ENCODE measurements around the gene TMEM144. TPM values are rescaled to one million over a fixed set of nuclear protein-coding genes. Genes with fewer than 3 reads are reported as not detected.

The TMEM144 gene
- 10 to 100 TPM in 2 of 4 donors, 1 to 10 TPM in 2; 5.6 to 15.4 (median 10.4) TPM for total RNA-seq

DNA sequence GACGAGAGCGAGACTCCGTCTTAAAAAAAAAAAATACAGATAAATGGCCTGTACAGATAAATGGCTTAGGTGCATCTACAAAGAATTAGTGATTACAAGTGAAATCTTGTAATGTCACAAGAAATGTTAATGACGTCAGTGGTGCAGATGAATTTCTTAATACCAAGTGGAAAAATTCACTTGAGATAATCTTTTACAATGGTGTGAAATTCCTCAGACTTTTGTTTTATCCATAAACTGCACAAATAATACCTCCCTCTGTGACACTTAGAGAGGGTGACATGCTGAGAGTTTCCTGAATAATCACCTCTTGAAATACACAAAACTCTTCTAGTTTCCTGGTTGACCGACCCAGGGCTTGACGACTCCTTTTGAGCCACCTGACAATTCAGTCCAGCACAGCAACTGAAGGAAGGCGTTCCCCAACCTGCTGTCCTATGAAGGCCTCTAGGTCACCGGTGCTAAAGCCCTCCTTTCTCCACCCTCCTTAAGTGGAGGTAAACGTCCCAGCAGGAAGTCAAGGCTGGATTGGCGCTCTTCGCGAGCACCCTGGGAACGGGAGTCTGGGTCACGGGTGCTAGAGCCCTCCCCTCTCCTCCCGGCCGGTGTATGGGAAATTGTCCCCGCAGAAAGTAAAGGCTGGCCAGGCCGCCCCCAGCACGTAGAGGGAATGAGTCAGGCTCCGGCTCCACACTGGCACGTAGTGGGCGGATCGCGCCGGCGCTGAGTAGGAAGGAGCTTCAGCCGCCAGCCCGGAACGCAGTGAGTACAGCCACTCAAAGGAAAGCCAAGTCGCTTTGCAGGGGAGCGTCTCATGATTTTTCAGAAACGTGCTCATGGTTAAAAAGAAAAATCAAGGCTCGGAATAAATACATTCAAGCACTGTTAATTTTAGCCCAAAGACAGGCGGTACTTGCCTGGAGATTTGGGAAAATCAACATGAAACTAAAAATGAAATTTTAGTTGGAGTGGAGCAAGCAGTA, at the start of gene TMEM144:
TMEM144 (plus strand) TSS at position 662 of the 983 bp plus-strand sequence. CDS start 2,182 bp downstream, outside the sequence.
- ATAC-seq (ENCODE audit: low FRiP score): peak; percentile 100
- TF ChIP-seq, protein P1, sequence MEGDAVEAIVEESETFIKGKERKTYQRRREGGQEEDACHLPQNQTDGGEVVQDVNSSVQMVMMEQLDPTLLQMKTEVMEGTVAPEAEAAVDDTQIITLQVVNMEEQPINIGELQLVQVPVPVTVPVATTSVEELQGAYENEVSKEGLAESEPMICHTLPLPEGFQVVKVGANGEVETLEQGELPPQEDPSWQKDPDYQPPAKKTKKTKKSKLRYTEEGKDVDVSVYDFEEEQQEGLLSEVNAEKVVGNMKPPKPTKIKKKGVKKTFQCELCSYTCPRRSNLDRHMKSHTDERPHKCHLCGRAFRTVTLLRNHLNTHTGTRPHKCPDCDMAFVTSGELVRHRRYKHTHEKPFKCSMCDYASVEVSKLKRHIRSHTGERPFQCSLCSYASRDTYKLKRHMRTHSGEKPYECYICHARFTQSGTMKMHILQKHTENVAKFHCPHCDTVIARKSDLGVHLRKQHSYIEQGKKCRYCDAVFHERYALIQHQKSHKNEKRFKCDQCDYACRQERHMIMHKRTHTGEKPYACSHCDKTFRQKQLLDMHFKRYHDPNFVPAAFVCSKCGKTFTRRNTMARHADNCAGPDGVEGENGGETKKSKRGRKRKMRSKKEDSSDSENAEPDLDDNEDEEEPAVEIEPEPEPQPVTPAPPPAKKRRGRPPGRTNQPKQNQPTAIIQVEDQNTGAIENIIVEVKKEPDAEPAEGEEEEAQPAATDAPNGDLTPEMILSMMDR (IDR thresholded peaks at IDR 0.05): no peak
- peak; percentile 76 for DNase-seq (ENCODE audit: low spot score)

DNA sequence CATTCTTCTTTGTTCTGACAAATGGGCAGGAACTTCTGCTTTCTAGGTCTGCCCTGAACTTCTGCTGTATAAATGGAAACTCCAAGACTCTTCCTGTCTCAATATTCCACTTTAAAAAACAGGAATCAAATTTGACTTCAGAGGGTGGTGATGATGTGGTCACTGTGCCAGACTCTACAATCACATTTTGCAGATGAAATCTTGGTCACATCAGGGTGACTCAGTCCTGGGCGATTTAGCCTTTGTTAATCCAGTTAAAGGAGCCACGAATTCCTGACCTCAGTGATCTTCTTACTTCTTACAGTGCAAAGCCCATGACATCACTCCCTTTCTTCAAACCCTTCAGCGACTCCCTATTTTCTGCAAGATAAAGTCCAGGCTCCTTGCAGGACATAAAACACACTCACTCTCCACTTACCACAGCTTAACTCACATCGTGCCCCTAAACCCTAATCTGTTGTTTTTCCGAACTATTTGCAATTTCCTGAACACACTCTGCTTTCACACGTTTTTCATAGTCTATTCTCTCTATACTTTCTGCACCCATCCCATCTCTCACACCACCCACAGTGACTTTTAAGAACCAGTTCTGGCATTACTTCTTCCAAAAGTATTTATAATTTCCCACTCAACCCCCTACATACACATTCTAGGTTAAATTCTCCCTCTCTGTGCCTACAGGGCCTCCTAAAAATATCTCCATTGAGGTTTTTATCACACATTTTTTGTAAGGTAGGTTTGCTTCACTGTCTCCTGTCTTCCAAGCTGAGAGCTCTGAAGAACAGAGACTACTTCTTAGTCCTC, 48.5 kb upstream of the TMEM144 start:
- ATAC-seq (ENCODE audit: low FRiP score): peak; percentile 87
- TF ChIP-seq, protein P1 (IDR thresholded peaks at IDR 0.05): no peak
- no peak for DNase-seq (ENCODE audit: low spot score)

- DNase-seq (ENCODE audit: low spot score) (no peak), ATAC-seq (ENCODE audit: low FRiP score) (no peak)
- TF ChIP-seq, protein P1 (IDR thresholded peaks at IDR 0.05): no peak
Observed at GRCh38 chr4:158162631-158163030, 47.7 kb upstream of the TMEM144 start.

- no peak for DNase-seq (ENCODE audit: low spot score)
- ATAC-seq (ENCODE audit: low FRiP score): no peak
- TF ChIP-seq, protein P1 (IDR thresholded peaks at IDR 0.05): no peak
Observed at GRCh38 chr4:158163941-158164767, 46.1 kb upstream of the TMEM144 start.

DNA sequence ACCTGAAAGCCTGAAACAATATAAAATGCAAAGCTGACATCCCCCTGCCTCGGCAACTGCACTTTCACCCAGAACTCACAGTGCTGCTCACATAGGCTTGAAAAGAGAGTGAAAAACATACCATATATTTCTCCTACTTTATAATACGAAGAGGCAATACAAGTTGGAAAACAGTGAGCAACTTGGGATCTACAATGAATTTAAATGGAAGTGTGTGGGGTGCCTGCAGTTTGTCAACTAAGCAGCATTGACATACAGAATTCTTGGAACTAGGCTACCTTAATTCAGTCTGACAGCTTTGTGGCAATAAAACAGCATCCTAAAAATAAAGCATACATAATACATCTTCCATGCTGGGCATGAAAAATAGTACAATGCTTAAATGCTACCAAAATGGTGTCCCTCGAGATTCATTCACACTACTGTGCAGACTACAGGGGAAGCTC, 45.5 kb upstream of the TMEM144 start:
- TF ChIP-seq, protein P1 (IDR thresholded peaks at IDR 0.05): no peak
- no peak for DNase-seq (ENCODE audit: low spot score)
- ATAC-seq (ENCODE audit: low FRiP score): no peak

DNA sequence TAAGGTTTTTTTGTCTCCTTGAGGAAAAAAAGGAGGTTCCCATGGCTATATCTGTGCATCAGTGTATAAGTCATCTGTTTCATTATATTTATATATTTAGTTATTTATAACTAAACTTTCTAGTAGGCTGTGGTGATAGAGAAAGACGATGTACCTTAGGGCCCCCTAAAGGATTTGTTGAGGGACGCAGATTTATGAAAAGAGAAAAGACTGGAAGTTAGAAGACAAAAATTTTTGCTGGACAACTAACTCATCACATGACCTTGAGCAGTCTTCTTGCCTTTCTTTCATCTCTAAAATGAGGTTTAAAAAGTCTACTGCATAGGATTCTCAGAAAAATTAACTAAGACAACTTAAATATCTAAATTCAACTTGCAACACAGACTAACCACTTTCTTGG, 43.6 kb upstream of the TMEM144 start:
- DNase-seq (ENCODE audit: low spot score) (no peak), ATAC-seq (ENCODE audit: low FRiP score) (no peak)
- TF ChIP-seq, protein P1 (IDR thresholded peaks at IDR 0.05): no peak
